ENCODE measurements around the gene DNAJA3.

DNAJA3 gene

DNA sequence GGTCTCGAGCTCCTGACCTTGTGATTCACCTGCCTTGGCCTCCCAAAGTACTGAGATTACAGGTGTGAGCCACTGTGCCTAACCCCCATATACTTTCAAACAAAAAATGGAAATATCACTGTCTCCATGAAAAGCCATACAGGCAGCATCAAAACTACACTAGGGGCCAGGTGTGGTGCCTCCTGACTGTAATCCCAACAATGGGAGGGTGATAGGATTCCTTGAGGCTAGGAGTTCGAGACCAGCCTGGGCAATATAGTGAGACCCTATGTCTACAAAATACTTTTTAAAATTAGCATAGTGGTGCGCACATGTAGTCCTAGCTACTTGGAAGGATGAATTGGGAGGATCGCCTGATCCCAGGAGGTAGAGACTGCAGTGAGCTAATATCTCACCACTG lies 66.2 kb downstream of the DNAJA3 start:
- H3K4me1 ChIP-seq (ENCODE audit: control insufficient read depth in 1 of 2, insufficient read depth in 2 of 2, low read length in 2 of 2), result no peaks in the 10 kb centered on the region
- no peaks in the 10 kb centered on the region for H3K9me3 ChIP-seq (ENCODE audit: control insufficient read depth in 1 of 2, low read length in 2 of 2)
- no peak overlapping the region for H3K27ac ChIP-seq (ENCODE audit: low read length)
- H3K27me3 ChIP-seq (ENCODE audit: low read depth, low read length), result no peaks in the 10 kb centered on the region
- H3K36me3 ChIP-seq (ENCODE audit: control insufficient read depth in 1 of 2, insufficient read depth in 2 of 2, low read length in 2 of 2), result peaks cover 0 to 9% of the 10 kb centered on the region in 2 donors
- no peak overlapping the region for H3K4me3 ChIP-seq (ENCODE audit: low read depth in 1 of 2, low read length in 2 of 2)

DNA sequence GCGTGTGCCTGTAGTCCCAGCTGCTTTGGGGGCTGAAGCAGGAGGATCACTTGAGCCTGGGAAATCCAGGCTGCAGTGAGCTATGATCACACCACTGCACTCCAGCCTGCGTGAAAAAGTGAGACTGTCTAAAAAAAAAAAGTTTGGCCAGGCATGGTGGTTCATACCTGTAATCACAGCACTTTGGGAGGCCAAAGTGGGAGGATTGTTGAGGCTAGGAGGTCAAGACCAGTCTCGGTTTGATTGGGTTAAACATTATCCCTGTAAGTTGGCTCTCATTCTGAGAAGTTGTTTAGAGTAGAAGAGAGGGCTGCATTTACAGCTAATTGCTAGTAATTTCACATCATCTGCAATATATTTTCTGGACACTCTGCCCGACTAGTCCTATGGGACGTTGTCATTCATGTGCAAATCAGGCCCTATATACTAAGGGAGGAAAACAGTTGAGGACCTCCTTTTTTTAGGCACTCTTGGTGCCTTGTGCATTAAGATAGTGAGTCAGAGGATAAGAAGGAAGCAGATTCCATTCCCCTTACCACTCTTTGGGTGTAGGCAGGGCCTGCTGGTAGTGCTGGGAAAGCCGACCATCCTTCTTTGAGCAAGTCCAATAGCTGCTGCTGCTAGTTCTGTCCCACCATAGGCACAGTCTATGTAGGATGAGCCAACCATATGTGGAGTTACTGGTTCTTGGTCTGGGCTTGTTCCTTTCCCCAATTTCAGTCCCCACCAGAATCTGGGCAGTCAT lies 69.2 kb downstream of the DNAJA3 start:
- no peak overlapping the region for H3K4me3 ChIP-seq (ENCODE audit: low read depth in 1 of 2, low read length in 2 of 2)
- no peaks in the 10 kb centered on the region for H3K36me3 ChIP-seq (ENCODE audit: control insufficient read depth in 1 of 2, insufficient read depth in 2 of 2, low read length in 2 of 2)
- H3K27ac ChIP-seq (ENCODE audit: low read length), result no peak overlapping the region
- H3K9me3 ChIP-seq (ENCODE audit: control insufficient read depth in 1 of 2, low read length in 2 of 2), result no peaks in the 10 kb centered on the region
- no peaks in the 10 kb centered on the region for H3K27me3 ChIP-seq (ENCODE audit: low read depth, low read length)
- H3K4me1 ChIP-seq (ENCODE audit: control insufficient read depth in 1 of 2, insufficient read depth in 2 of 2, low read length in 2 of 2), result peaks cover 2% of the 10 kb centered on the region in 2 donors

DNA sequence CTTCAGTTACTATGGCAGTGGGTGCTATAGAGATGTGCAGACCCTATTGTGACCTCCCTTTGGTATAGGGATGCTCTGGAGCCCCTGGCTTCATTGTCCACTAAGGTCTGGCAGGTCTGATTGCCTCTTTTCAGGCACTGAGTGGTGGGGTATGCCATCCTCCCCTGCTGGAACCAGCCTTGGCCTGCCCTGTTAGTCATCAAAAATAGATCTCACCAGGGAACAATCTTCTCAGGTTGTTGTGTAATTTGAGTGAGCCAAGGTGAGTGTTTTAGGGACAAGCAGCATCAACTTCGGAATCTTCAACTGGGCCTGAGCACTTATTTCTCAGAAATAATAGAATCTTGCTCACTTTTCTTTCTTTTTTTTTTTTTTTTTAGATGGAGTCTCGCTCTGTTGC lies 70.1 kb downstream of the DNAJA3 start:
- no peaks in the 10 kb centered on the region for H3K27me3 ChIP-seq (ENCODE audit: low read depth, low read length)
- peaks cover 11% of the 10 kb centered on the region in 2 donors for H3K4me1 ChIP-seq (ENCODE audit: control insufficient read depth in 1 of 2, insufficient read depth in 2 of 2, low read length in 2 of 2)
- no peak overlapping the region for H3K4me3 ChIP-seq (ENCODE audit: low read depth in 1 of 2, low read length in 2 of 2)
- no peaks in the 10 kb centered on the region for H3K36me3 ChIP-seq (ENCODE audit: control insufficient read depth in 1 of 2, insufficient read depth in 2 of 2, low read length in 2 of 2)
- H3K9me3 ChIP-seq (ENCODE audit: control insufficient read depth in 1 of 2, low read length in 2 of 2), result no peaks in the 10 kb centered on the region
- no peak overlapping the region for H3K27ac ChIP-seq (ENCODE audit: low read length)

DNA sequence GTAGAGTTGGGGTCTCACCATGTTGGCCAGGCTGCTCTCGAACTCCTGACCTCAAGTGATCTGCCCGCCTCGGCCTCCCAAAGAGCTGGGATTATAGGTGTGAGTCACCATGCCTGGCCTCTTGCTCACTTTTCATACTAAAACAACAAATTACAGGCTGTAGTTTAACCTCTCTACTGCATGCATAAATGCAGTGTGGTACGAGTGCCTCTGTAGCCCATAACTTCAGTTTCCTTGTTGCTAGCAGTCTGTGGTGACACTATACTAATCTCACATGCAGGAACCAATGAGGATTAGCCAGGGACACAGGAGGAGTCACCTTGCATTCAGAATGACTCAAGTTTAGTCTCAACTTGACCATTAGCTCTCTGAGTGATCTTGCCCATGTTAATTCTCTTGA lies 70.6 kb downstream of the DNAJA3 start:
- H3K27me3 ChIP-seq (ENCODE audit: low read depth, low read length), result no peaks in the 10 kb centered on the region
- peaks cover 15 to 16% of the 10 kb centered on the region in 2 donors for H3K4me1 ChIP-seq (ENCODE audit: control insufficient read depth in 1 of 2, insufficient read depth in 2 of 2, low read length in 2 of 2)
- H3K27ac ChIP-seq (ENCODE audit: low read length), result no peak overlapping the region
- no peak overlapping the region for H3K4me3 ChIP-seq (ENCODE audit: low read depth in 1 of 2, low read length in 2 of 2)
- H3K36me3 ChIP-seq (ENCODE audit: control insufficient read depth in 1 of 2, insufficient read depth in 2 of 2, low read length in 2 of 2), result no peaks in the 10 kb centered on the region
- H3K9me3 ChIP-seq (ENCODE audit: control insufficient read depth in 1 of 2, low read length in 2 of 2), result no peaks in the 10 kb centered on the region

DNA sequence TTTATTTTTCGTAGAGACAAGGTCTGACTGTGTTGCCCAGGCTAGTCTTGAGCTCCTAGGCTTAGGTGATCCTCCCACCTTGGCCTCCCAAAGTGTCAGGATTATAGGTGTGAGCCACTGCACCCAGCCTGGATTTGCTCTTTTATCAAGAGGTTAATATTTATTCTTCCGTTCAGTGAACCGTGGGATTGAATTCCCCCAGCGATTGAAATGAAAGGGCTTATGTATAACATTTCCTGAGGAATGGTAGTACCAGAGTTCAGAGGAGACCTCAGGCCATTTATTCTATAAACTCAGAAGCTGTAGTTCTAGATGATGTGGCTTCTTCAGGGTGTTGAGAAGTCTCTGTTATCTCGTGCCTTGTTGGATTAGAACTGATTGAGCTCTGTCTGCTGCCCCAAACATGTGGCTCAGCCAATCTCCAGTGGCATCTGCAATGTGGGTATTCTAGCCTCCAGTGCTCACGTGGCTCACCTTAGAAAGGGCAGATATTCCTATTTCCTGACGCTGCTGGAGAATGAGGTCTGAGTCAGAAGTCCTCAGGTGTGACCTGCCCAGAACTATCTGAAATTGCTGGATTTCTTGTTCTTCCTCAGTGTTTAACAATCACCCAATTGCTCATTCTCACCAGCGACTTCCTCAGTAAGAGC lies 73.0 kb downstream of the DNAJA3 start:
- H3K27me3 ChIP-seq (ENCODE audit: low read depth, low read length), result no peaks in the 10 kb centered on the region
- no peaks in the 10 kb centered on the region for H3K9me3 ChIP-seq (ENCODE audit: control insufficient read depth in 1 of 2, low read length in 2 of 2)
- H3K27ac ChIP-seq (ENCODE audit: low read length), result no peak overlapping the region
- H3K4me3 ChIP-seq (ENCODE audit: low read depth in 1 of 2, low read length in 2 of 2), result no peak overlapping the region
- peaks cover 20 to 24% of the 10 kb centered on the region in 2 donors for H3K4me1 ChIP-seq (ENCODE audit: control insufficient read depth in 1 of 2, insufficient read depth in 2 of 2, low read length in 2 of 2)
- no peaks in the 10 kb centered on the region for H3K36me3 ChIP-seq (ENCODE audit: control insufficient read depth in 1 of 2, insufficient read depth in 2 of 2, low read length in 2 of 2)

DNA sequence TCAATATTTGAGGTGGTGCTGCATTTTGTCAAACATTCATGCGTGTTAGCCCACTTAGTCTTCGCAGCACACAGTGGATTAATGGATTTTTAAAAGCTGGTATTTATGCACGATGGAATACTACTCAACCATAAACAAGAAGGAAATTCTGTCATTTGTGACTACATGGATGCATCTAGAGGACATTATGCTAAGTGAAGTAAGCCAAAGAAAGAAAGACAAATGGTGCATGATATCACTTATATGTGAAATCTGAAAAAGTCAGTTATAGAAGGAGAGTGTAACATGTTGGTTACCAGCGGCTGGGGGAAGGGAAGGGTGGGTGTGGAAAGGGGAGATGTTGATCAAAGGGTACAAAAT lies 73.5 kb downstream of the DNAJA3 start:
- Histone ChIP-seq H3K4me1 (ENCODE audit: control insufficient read depth in 1 of 2, insufficient read depth in 2 of 2, low read length in 2 of 2) (peaks cover 20 to 24% of the 10 kb centered on the region in 2 donors), H3K9me3 (ENCODE audit: control insufficient read depth in 1 of 2, low read length in 2 of 2) (no peaks in the 10 kb centered on the region), H3K27me3 (ENCODE audit: low read depth, low read length) (no peaks in the 10 kb centered on the region), H3K27ac (ENCODE audit: low read length) (no peak overlapping the region), H3K4me3 (ENCODE audit: low read depth in 1 of 2, low read length in 2 of 2) (no peak overlapping the region), H3K36me3 (ENCODE audit: control insufficient read depth in 1 of 2, insufficient read depth in 2 of 2, low read length in 2 of 2) (no peaks in the 10 kb centered on the region)

DNA sequence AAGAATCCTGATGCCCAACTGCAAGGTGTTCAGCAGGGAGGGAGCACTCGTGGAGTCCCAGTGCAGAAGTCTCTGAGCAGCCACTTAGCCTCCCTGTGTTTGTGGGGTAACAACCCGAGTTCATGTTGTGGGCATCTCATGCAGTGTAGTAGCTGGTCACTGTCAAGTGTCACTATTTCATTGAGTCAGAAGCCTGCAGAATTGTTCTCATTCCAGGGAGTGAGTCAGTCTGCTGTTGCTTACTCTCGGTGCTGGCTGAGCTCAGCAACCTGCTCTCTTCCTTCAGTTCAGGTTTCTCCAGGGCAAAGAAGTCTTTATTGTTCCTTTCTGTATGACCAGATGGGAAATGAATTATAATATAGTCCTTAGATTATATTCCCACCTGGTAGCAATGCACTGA lies 74.6 kb downstream of the DNAJA3 start:
- peak overlapping the region; percentile 73 for H3K27ac ChIP-seq (ENCODE audit: low read length)
- H3K4me1 ChIP-seq (ENCODE audit: control insufficient read depth in 1 of 2, insufficient read depth in 2 of 2, low read length in 2 of 2), result peaks cover 20 to 24% of the 10 kb centered on the region in 2 donors
- H3K36me3 ChIP-seq (ENCODE audit: control insufficient read depth in 1 of 2, insufficient read depth in 2 of 2, low read length in 2 of 2), result no peaks in the 10 kb centered on the region
- no peaks in the 10 kb centered on the region for H3K9me3 ChIP-seq (ENCODE audit: control insufficient read depth in 1 of 2, low read length in 2 of 2)
- peak overlapping the region in 1 of 2 donors; percentile 34 for H3K4me3 ChIP-seq (ENCODE audit: low read depth in 1 of 2, low read length in 2 of 2)
- no peaks in the 10 kb centered on the region for H3K27me3 ChIP-seq (ENCODE audit: low read depth, low read length)

DNA sequence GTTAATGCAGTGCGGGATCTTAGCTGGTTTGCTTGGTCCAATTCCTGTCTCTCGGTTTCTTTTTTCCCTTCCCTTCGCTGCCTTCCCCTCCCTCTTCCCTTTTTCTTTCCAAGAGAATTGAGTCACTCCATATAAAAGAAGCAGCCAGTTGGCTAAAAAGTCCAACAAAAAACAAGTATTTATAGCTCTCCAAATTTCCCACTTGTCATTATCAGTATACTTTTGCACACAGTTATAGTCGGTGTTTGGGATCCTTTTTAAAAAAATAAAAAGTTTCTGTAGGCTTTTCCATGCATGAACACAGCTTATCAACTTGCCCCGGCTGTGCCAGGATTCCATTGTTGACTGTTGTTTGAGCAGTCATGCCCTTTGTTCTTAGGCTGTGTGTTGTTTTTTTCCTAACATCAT lies 75.4 kb downstream of the DNAJA3 start:
- no peaks in the 10 kb centered on the region for H3K9me3 ChIP-seq (ENCODE audit: control insufficient read depth in 1 of 2, low read length in 2 of 2)
- H3K27ac ChIP-seq (ENCODE audit: low read length), result peak overlapping the region; percentile 73
- H3K4me1 ChIP-seq (ENCODE audit: control insufficient read depth in 1 of 2, insufficient read depth in 2 of 2, low read length in 2 of 2), result peaks cover 20 to 27% of the 10 kb centered on the region in 2 donors
- peak overlapping the region in 1 of 2 donors; percentile 34 for H3K4me3 ChIP-seq (ENCODE audit: low read depth in 1 of 2, low read length in 2 of 2)
- H3K36me3 ChIP-seq (ENCODE audit: control insufficient read depth in 1 of 2, insufficient read depth in 2 of 2, low read length in 2 of 2), result peaks cover 2 to 6% of the 10 kb centered on the region in 2 donors
- H3K27me3 ChIP-seq (ENCODE audit: low read depth, low read length), result no peaks in the 10 kb centered on the region

DNA sequence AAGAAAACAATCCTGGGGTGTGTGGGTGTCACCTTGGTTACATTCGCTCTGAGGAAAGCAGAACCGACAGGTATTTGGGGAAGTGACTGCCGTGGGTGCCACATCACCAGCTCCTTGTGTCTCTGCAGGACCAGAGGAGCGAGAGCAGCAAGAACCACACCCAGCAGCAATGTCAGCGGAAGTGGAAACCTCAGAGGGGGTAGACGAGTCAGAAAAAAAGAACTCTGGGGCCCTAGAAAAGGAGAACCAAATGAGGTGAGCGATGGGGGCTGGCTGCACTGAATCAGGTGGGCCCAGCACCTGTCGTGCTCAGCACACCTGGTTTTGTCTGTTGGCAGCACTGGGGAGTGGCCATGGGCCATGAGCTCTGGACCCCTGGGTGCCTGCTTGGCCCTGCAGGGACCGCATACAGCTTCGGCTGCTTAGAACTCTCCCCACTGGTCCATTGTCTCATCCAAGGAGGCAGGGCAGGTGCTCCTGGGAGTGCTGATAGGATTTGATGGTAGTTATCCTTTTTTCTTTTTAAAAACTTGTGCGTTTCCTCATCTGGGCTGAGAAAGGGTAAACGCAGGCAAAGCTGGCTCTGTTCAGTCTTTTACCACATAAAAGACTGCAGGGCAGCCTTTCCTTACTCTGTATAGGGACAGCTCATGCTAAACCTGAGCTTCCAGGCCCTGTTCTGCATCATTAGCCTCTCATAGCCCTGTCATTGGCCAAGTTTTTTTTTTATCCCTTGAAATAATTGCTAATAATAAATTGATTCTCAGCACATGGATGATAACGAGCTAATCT lies 79.9 kb downstream of the DNAJA3 start:
- peaks cover 36 to 38% of the 10 kb centered on the region in 2 donors for H3K36me3 ChIP-seq (ENCODE audit: control insufficient read depth in 1 of 2, insufficient read depth in 2 of 2, low read length in 2 of 2)
- peak overlapping the region; percentile 20 for H3K27ac ChIP-seq (ENCODE audit: low read length)
- no peak overlapping the region for H3K4me3 ChIP-seq (ENCODE audit: low read depth in 1 of 2, low read length in 2 of 2)
- no peaks in the 10 kb centered on the region for H3K27me3 ChIP-seq (ENCODE audit: low read depth, low read length)
- H3K4me1 ChIP-seq (ENCODE audit: control insufficient read depth in 1 of 2, insufficient read depth in 2 of 2, low read length in 2 of 2), result peaks cover 11 to 20% of the 10 kb centered on the region in 2 donors
- no peaks in the 10 kb centered on the region for H3K9me3 ChIP-seq (ENCODE audit: control insufficient read depth in 1 of 2, low read length in 2 of 2)
